Measurements from ENCODE around the gene KCNE3.
"Not testable (repeated sequence)": the region's sequence is repeated elsewhere in the genome, so short reads cannot be mapped to it uniquely, and the experiment has no call there.

DNA sequence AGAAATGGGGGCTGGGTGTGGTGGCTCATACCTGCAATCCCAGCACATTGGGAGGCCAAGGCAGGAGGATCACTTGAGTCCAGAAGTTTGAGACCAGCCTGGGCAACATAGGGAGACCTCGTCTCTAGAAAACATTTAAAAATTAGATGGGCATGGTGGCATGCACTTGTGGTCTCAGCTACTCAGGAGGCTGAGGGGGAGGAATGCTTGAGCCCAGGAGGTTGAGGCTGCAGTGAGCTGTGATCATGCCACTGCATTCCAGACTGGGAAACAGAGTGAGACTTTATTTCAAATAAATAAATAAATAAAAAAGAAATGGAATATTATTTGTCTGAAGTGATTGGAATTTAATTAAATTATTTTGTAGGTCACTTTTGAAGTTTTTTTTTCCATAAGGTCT lies 50.4 kb downstream of the KCNE3 start:
- TF ChIP-seq, protein P1, sequence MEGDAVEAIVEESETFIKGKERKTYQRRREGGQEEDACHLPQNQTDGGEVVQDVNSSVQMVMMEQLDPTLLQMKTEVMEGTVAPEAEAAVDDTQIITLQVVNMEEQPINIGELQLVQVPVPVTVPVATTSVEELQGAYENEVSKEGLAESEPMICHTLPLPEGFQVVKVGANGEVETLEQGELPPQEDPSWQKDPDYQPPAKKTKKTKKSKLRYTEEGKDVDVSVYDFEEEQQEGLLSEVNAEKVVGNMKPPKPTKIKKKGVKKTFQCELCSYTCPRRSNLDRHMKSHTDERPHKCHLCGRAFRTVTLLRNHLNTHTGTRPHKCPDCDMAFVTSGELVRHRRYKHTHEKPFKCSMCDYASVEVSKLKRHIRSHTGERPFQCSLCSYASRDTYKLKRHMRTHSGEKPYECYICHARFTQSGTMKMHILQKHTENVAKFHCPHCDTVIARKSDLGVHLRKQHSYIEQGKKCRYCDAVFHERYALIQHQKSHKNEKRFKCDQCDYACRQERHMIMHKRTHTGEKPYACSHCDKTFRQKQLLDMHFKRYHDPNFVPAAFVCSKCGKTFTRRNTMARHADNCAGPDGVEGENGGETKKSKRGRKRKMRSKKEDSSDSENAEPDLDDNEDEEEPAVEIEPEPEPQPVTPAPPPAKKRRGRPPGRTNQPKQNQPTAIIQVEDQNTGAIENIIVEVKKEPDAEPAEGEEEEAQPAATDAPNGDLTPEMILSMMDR (IDR thresholded peaks at IDR 0.05), result not testable (repeated sequence)
- not testable (repeated sequence) for TF ChIP-seq EZH2 (IDR thresholded peaks at IDR 0.05)

Data from neural progenitor cell (in vitro differentiated cells).